ENCODE results near the gene EGLN1.
A peak's percentile ranks its signal among the peaks of the same experiment; 100 is the strongest.

EGLN1 gene

GRCh38 chr1:231407547-231408396 is 14.3 kb downstream of the EGLN1 start (continued):
- TF ChIP-seq, protein P1, sequence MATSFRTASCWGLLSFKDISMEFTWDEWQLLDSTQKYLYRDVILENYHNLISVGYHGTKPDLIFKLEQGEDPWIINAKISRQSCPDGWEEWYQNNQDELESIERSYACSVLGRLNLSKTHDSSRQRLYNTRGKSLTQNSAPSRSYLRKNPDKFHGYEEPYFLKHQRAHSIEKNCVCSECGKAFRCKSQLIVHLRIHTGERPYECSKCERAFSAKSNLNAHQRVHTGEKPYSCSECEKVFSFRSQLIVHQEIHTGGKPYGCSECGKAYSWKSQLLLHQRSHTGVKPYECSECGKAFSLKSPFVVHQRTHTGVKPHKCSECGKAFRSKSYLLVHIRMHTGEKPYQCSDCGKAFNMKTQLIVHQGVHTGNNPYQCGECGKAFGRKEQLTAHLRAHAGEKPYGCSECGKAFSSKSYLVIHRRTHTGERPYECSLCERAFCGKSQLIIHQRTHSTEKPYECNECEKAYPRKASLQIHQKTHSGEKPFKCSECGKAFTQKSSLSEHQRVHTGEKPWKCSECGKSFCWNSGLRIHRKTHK (tag by site-specific recombination; IDR thresholded peaks at IDR 0.05): no peak
- TF ChIP-seq GLIS1 (tag by site-specific recombination; IDR thresholded peaks at IDR 0.05): 0 out of 2 replicates have a peak, but pooled peaks have one; percentile 28
- TF ChIP-seq, protein P2, sequence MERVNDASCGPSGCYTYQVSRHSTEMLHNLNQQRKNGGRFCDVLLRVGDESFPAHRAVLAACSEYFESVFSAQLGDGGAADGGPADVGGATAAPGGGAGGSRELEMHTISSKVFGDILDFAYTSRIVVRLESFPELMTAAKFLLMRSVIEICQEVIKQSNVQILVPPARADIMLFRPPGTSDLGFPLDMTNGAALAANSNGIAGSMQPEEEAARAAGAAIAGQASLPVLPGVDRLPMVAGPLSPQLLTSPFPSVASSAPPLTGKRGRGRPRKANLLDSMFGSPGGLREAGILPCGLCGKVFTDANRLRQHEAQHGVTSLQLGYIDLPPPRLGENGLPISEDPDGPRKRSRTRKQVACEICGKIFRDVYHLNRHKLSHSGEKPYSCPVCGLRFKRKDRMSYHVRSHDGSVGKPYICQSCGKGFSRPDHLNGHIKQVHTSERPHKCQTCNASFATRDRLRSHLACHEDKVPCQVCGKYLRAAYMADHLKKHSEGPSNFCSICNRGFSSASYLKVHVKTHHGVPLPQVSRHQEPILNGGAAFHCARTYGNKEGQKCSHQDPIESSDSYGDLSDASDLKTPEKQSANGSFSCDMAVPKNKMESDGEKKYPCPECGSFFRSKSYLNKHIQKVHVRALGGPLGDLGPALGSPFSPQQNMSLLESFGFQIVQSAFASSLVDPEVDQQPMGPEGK (tag by site-specific recombination; IDR thresholded peaks at IDR 0.05): 0 out of 2 replicates have a peak, but pooled peaks have one; percentile 53
- peak; percentile 86 for TF ChIP-seq ZNF394 (tag by site-specific recombination; IDR thresholded peaks at IDR 0.05; ENCODE audit: borderline replicate concordance)
- peak; percentile 97 for TF ChIP-seq ZNF600 (tag by site-specific recombination; IDR thresholded peaks at IDR 0.05)
- no peak for TF ChIP-seq ZNF785 (tag by site-specific recombination; IDR thresholded peaks at IDR 0.05)
- TF ChIP-seq PRDM6 (tag by site-specific recombination; IDR thresholded peaks at IDR 0.05): peak; percentile 92

GRCh38 chr1:231407049-231407448 is 15.0 kb downstream of the EGLN1 start:
- POLR2A ChIA-PET: no interaction called here
- peaks cover 27% of the 10 kb centered on the region for H3K4me1 ChIP-seq (ENCODE audit: control insufficient read depth, insufficient read depth, low read length)
- no peak overlapping the region for H3K4me3 ChIP-seq (ENCODE audit: low read depth, low read length)
- H3K36me3 ChIP-seq (ENCODE audit: control insufficient read depth in 2 of 2, insufficient read depth in 1 of 2, low read length in 2 of 2): no peaks in the 10 kb centered on the region; a peak in 2 of 3 replicates
- TF ChIP-seq BCL11B (tag by site-specific recombination; IDR thresholded peaks at IDR 0.05; ENCODE audit: low read depth) (no peak), TSHZ1 (tag by site-specific recombination; IDR thresholded peaks at IDR 0.05; ENCODE audit: borderline replicate concordance) (no peak), PRDM6 (tag by site-specific recombination; IDR thresholded peaks at IDR 0.05) (peak; percentile 74)
- H3K27ac ChIP-seq (ENCODE audit: extremely low read depth, low read depth, low read length): no peak overlapping the region
- CTCF ChIA-PET: no interaction called here
- H3K9me3 ChIP-seq (ENCODE audit: control insufficient read depth, insufficient read depth, low read depth, low read length): no peaks in the 10 kb centered on the region
